Gastrocnemius medialis (tissue), 4 donors: ENCODE data around the gene IL26. TPM values are rescaled to one million over a fixed set of nuclear protein-coding genes. Genes with fewer than 3 reads are reported as not detected.

Experiments
- ATAC-seq, 2 donors: fragments of 150-250 bp; one replicate each; pipeline ENCODE4 v1.9.1; 2016
- DNase-seq, 2 donors: peaks; one replicate each; pipeline ENCODE4 v3.0.0-alpha.2; 2019
- H3K27ac ChIP-seq, 4 donors: fragments of 200-600 bp; sonication (generic); 1 replicate in 1 of 4; 2 replicates in 3 of 4; pipeline ENCODE4 v1.5.1; 2016 to 2018; ENCODE audit warnings: mild to moderate bottlenecking in 2 of 4, moderate library complexity in 1 of 4
- H3K27me3 ChIP-seq, 3 donors: fragments of 200-600 bp; sonication (generic) in 2 of 3; 1 replicate in 1 of 3; 2 replicates in 2 of 3; pipeline versions ENCODE4 v1.5.1 to v1.6.0; 2016 to 2019; ENCODE audit warnings: mild to moderate bottlenecking in 1 of 3, moderate library complexity in 1 of 3
- H3K36me3 ChIP-seq, 2 donors: fragments of 200-600 bp; sonication (generic) in 1 of 2; one replicate each; pipeline ENCODE4 v1.5.1; 2017 to 2018
- H3K4me1 ChIP-seq, 2 donors: fragments of 200-600 bp; sonication (generic) in 1 of 2; one replicate each; pipeline ENCODE4 v1.5.1; 2016 to 2017; ENCODE audit warnings: mild to moderate bottlenecking in 2 of 2
- H3K4me3 ChIP-seq, 4 donors: fragments of 200-600 bp; sonication (generic) in 3 of 4; 1 replicate in 1 of 4; 2 replicates in 3 of 4; pipeline ENCODE4 v1.5.1; 2016 to 2019; ENCODE audit warnings: mild to moderate bottlenecking in 2 of 4
- H3K9me3 ChIP-seq, 3 donors: fragments of 200-600 bp; sonication (generic) in 2 of 3; 1 replicate in 1 of 3; 2 replicates in 2 of 3; pipeline ENCODE4 v1.5.1; 2016 to 2019
- CTCF ChIP-seq, 5 experiments: fragments of 450-650 bp in 3 of 5; fragments of 200-600 bp in 2 of 5; sonication (generic) in 2 of 5; IDR thresholded peaks in 4 of 5; conservative IDR thresholded peaks in 1 of 5; 1 replicate in 4 of 5; 2 replicates in 1 of 5; pipeline ENCODE4 v1.5.1; 2016 to 2019; ENCODE audit warnings: antibody characterized with exemption in 5 of 5, mild to moderate bottlenecking in 3 of 5, moderate library complexity in 3 of 5
- POLR2A ChIP-seq, 2 donors: fragments of 450-650 bp; IDR thresholded peaks; one replicate each; pipeline ENCODE4 v1.6.1; 2017; ENCODE audit warnings: antibody characterized with exemption in 2 of 2, mild to moderate bottlenecking in 2 of 2, moderate library complexity in 2 of 2
- in situ Hi-C, 4 donors: fragments of 200-750 bp; cut with MboI; loops; one replicate each; pipeline versions ENCODE4 v1.15.0 to v1.8.0; 2017; ENCODE audit warnings: low sequenced_read_pairs in 4 of 4
- intact Hi-C: fragments of 100-400 bp; cut with DNase I; formaldehyde crosslinking; loops from one replicate; pipeline ENCODE4 v1.15.1; 2023; ENCODE audit warnings: low total_unique reads
- total RNA-seq, 4 donors: library from RNA; depleted of rRNA; stranded (reverse); fragments of >200 nt; gene quantifications; one replicate each; pipeline versions ENCODE4 v1.1.0 to v1.2.3, GENCODE V29; 2016

Gene IL26
- total RNA-seq, 4 donors from 2014 or later: not detected

- in situ Hi-C loops: loop anchor here in 1 of 4 donors (25.0 kb wide), 1 partner anchor 456 kb away; no protein-coding TSS in a partner anchor
- no peak for ATAC-seq
- H3K9me3 ChIP-seq: no peaks in the 10 kb centered on the region
Measured at GRCh38 chr12:68206446-68206845, 19.2 kb downstream of the IL26 start.

GRCh38 chr12:68203460-68203875 is 22.1 kb downstream of the IL26 start:
- TF ChIP-seq POLR2A (IDR thresholded peaks at IDR 0.05) (no peak), CTCF (IDR thresholded peaks at IDR 0.05 in 4 of 5, conservative IDR thresholded peaks at IDR 0.05 in 1 of 5) (no peak)
- Histone ChIP-seq H3K36me3 (no peaks in the 10 kb centered on the region), H3K27me3 (no peaks in the 10 kb centered on the region), H3K4me1 (no peaks in the 10 kb centered on the region), H3K9me3 (no peaks in the 10 kb centered on the region), H3K4me3 (no peak overlapping the region), H3K27ac (no peak overlapping the region)
- in situ Hi-C loops: loop anchor here in 1 of 4 donors (25.0 kb wide), 1 partner anchor 459 kb away; no protein-coding TSS in a partner anchor
- ATAC-seq (no peak), DNase-seq (no peak)
- intact Hi-C loops: loop anchor here (5.0 kb wide), 1 partner anchor 364 kb away; no protein-coding TSS in a partner anchor

More at GRCh38 chr12:68206446-68206845, 19.2 kb downstream of the IL26 start:
- Histone ChIP-seq H3K36me3 (no peaks in the 10 kb centered on the region), H3K27ac (no peak overlapping the region), H3K27me3 (no peaks in the 10 kb centered on the region), H3K4me3 (no peak overlapping the region), H3K4me1 (no peaks in the 10 kb centered on the region)
- TF ChIP-seq POLR2A (IDR thresholded peaks at IDR 0.05): no peak
- no peak for TF ChIP-seq CTCF (IDR thresholded peaks at IDR 0.05 in 4 of 5, conservative IDR thresholded peaks at IDR 0.05 in 1 of 5)
- no peak for DNase-seq
- intact Hi-C loops: no loop called here

DNA sequence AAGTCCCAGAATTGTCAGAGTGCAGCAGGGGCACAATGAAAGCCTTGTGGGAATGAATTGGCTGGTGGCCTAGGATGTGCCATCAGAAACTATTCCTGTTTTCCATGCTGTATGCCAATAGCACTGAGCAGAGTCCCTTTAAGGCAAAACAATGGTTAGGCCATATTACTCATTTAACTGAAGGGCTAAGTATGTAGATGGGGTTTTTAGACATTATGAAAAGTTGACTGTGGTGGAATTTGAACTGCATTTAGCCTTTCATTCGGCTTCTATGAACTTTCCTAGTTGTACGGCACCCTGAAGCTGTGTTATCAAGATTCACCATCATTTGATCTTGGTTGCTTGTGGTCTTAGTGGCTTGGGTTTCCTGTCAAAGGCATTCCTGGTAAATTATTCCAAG is 24.8 kb downstream of the IL26 start:
- ATAC-seq (no peak), DNase-seq (no peak)
- H3K9me3 ChIP-seq: no peaks in the 10 kb centered on the region
- intact Hi-C loops (loop anchor here (5.0 kb wide), 1 partner anchor 366 kb away; no protein-coding TSS in a partner anchor), in situ Hi-C loops (loop anchor here in 1 of 4 donors (25.0 kb wide), 1 partner anchor 461 kb away; no protein-coding TSS in a partner anchor)
- TF ChIP-seq CTCF (IDR thresholded peaks at IDR 0.05 in 4 of 5, conservative IDR thresholded peaks at IDR 0.05 in 1 of 5): no peak
- TF ChIP-seq POLR2A (IDR thresholded peaks at IDR 0.05): no peak
- H3K4me1 ChIP-seq: no peaks in the 10 kb centered on the region
- no peaks in the 10 kb centered on the region for H3K27me3 ChIP-seq
- no peak overlapping the region for H3K4me3 ChIP-seq
- H3K36me3 ChIP-seq: no peaks in the 10 kb centered on the region
- no peak overlapping the region for H3K27ac ChIP-seq

- Histone ChIP-seq H3K36me3 (no peaks in the 10 kb centered on the region), H3K27ac (no peak overlapping the region), H3K4me1 (no peaks in the 10 kb centered on the region), H3K4me3 (no peak overlapping the region), H3K27me3 (no peaks in the 10 kb centered on the region), H3K9me3 (no peaks in the 10 kb centered on the region)
- in situ Hi-C loops (no loop called here), intact Hi-C loops (no loop called here)
- ATAC-seq (no peak), DNase-seq (no peak)
- TF ChIP-seq CTCF (IDR thresholded peaks at IDR 0.05 in 4 of 5, conservative IDR thresholded peaks at IDR 0.05 in 1 of 5): no peak
- TF ChIP-seq POLR2A (IDR thresholded peaks at IDR 0.05): no peak
Measured at GRCh38 chr12:68199127-68199526, 26.5 kb downstream of the IL26 start.
